ENCODE measurements around the gene SRD5A3. TPM values are rescaled to one million over a fixed set of nuclear protein-coding genes. Genes with fewer than 3 reads are reported as not detected.

Gene SRD5A3
- total and polyA plus RNA-seq, 9 of the 15 experiments (the other 6 are each of a cell fraction or from before 2014, with no cell fraction given), result 2.5 to 37.0 (median 13.3) TPM

DNA sequence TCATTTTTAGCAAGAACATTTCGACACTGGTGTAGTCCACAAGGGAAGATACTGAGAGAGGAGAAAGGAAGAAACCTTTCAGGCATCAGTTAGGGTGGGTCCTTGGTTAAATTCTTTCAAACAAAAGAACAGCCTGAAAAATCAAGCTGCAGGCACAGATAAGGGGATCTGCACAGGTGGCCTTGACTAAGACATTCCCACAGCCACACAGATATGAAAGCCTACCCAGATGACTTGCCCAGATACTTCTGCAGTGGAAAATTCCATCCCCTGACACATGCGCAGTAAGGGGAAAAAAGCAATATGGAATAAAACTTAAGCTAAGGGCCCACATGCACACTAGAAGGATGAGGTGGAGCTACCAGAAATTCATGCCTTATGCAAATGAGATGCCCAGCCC is 40.8 kb downstream of the SRD5A3 start (continued):
- peak; percentile 41; the same call in 1 of the 2 replicates for TF ChIP-seq GABPA (tag; conservative IDR thresholded peaks at IDR 0.05; ENCODE audit: low read depth)
- no peak for TF ChIP-seq TAF15 (IDR thresholded peaks at IDR 0.05; ENCODE audit: low read depth, low read length)
- no peak for TF ChIP-seq PRMT5 (CRISPR knock-in tag; IDR thresholded peaks at IDR 0.05)
- TF ChIP-seq TEAD1 (CRISPR knock-in tag; IDR thresholded peaks at IDR 0.05), result peak; percentile 84 to 95; a peak in 3 of 4 replicates
- TF ChIP-seq NONO (IDR thresholded peaks at IDR 0.05; ENCODE audit: low read depth in 2 of 2, low read length in 1 of 2), result peak in 1 of 2 experiments; percentile 93; a peak in 2 of 4 replicates
- peak; percentile 99 for TF ChIP-seq KLF16 (IDR thresholded peaks at IDR 0.05)
- peak; percentile 95 for TF ChIP-seq NFIC (IDR thresholded peaks at IDR 0.05)
- TF ChIP-seq PRPF4 (IDR thresholded peaks at IDR 0.05; ENCODE audit: insufficient read depth, low read depth, low read length, poor library complexity, severe bottlenecking), result no peak
- TF ChIP-seq ARID2 (IDR thresholded peaks at IDR 0.05), result no peak
- peak; percentile 94 for TF ChIP-seq SMAD4 (CRISPR knock-in tag; conservative IDR thresholded peaks at IDR 0.05)
- peak; percentile 69; the same call in 1 of the 2 replicates for TF ChIP-seq HIVEP1 (CRISPR knock-in tag; IDR thresholded peaks at IDR 0.05)
- TF ChIP-seq ZNF23 (CRISPR knock-in tag; IDR thresholded peaks at IDR 0.05), result no peak
- peak; percentile 97 for TF ChIP-seq SMARCA4 (IDR thresholded peaks at IDR 0.05)
- no peak for TF ChIP-seq MLX (CRISPR knock-in tag; conservative IDR thresholded peaks at IDR 0.05)
- TF ChIP-seq SAFB (IDR thresholded peaks at IDR 0.05; ENCODE audit: borderline replicate concordance, low read depth, low read length), result no peak
- no peak for TF ChIP-seq CAMTA2 (CRISPR knock-in tag; conservative IDR thresholded peaks at IDR 0.05)
- TF ChIP-seq SAP30 (IDR thresholded peaks at IDR 0.05; ENCODE audit: borderline replicate concordance, insufficient read depth, low read depth, low read length, poor library complexity, severe bottlenecking), result no peak
- TF ChIP-seq ARNT (IDR thresholded peaks at IDR 0.05), result 0 out of 4 replicates have a peak, but pooled peaks have one; percentile 63 to 65
- TF ChIP-seq ZNF274 (IDR thresholded peaks at IDR 0.05; ENCODE audit: borderline replicate concordance, low read depth, low read length), result peak; percentile 74
- no peak for TF ChIP-seq FOS (IDR thresholded peaks at IDR 0.05; ENCODE audit: extremely low read depth, insufficient read length)
- 0 out of 2 replicates have a peak, but pooled peaks have one; percentile 53 for TF ChIP-seq ZBTB17 (CRISPR knock-in tag; IDR thresholded peaks at IDR 0.05)
- 0 out of 2 replicates have a peak, but pooled peaks have one; percentile 31 for TF ChIP-seq ZKSCAN1 (IDR thresholded peaks at IDR 0.05; ENCODE audit: low read depth, low read length)
- TF ChIP-seq BACH1 (tag; IDR thresholded peaks at IDR 0.05), result 0 out of 2 replicates have a peak, but pooled peaks have one; percentile 23
- no peak for TF ChIP-seq SETDB1 (IDR thresholded peaks at IDR 0.05; ENCODE audit: low read length)
- TF ChIP-seq ZNF639 (CRISPR knock-in tag; conservative IDR thresholded peaks at IDR 0.05 in 1 of 2, IDR thresholded peaks at IDR 0.05 in 1 of 2), result peak in 1 of 2 experiments; percentile 89; a peak in 2 of 4 replicates
- no peak for TF ChIP-seq ZNF586 (CRISPR knock-in tag; conservative IDR thresholded peaks at IDR 0.05)
- TF ChIP-seq PYGO2 (tag; IDR thresholded peaks at IDR 0.05), result peak; percentile 79
